Progenitor cell of endocrine pancreas (in vitro differentiated cells): ENCODE results near the gene COL4A5. TPM values are rescaled to one million over a fixed set of nuclear protein-coding genes. Genes with fewer than 3 reads are reported as not detected.

ENCODE experiments used
- DNase-seq: peaks from one replicate; pipeline ENCODE4 v3.0.0; 2021; ENCODE audit warnings: low spot score; ENCODE audit not compliant: unreplicated experiment
- H3K27ac Mint-ChIP-seq: 2 replicates; pipeline ENCODE4 v1.8.0; 2021; ENCODE audit warnings: mild to moderate bottlenecking, moderate library complexity, mixed read lengths
- H3K27me3 Mint-ChIP-seq: 2 replicates; pipeline ENCODE4 v1.8.0; 2021; ENCODE audit warnings: mixed read lengths
- H3K36me3 Mint-ChIP-seq: 2 replicates; pipeline ENCODE4 v1.8.0; 2022; ENCODE audit warnings: mixed read lengths; ENCODE audit not compliant: insufficient read depth
- H3K4me1 Mint-ChIP-seq: 2 replicates; pipeline ENCODE4 v1.8.0; 2021; ENCODE audit warnings: low read depth, mixed read lengths
- H3K4me3 Mint-ChIP-seq: 2 replicates; pipeline ENCODE4 v1.8.0; 2021; ENCODE audit warnings: low read depth, mild to moderate bottlenecking, moderate library complexity, mixed read lengths
- H3K9me3 Mint-ChIP-seq: 2 replicates; pipeline ENCODE4 v1.8.0; 2021; ENCODE audit warnings: low read depth, mixed read lengths
- CTCF ChIP-seq: fragments of 200-600 bp; sonication (generic); IDR thresholded peaks from one replicate; pipeline ENCODE4 v1.5.0; 2021; ENCODE audit warnings: antibody characterized with exemption, mild to moderate bottlenecking; ENCODE audit not compliant: unreplicated experiment
- total RNA-seq: library from RNA; stranded (reverse); gene quantifications from 2 replicates; pipeline ENCODE4 v1.2.1, GENCODE V29; 2021

The COL4A5 gene
- total RNA-seq, 1 donor from 2014 or later, result 276 TPM

- Mint-ChIP-seq H3K4me3 (no peak overlapping the region), H3K4me1 (peaks cover 1% of the 10 kb centered on the region), H3K9me3 (peaks cover 6% of the 10 kb centered on the region), H3K36me3 (peaks cover 38% of the 10 kb centered on the region), H3K27ac (no peak overlapping the region), H3K27me3 (no peaks in the 10 kb centered on the region)
- no peak for TF ChIP-seq CTCF
- DNase-seq, result no peak
Observed at GRCh38 chrX:108666101-108666500, 226.5 kb downstream of the COL4A5 start.

GRCh38 chrX:108671526-108671925, 231.9 kb downstream of the COL4A5 start:
- no peaks in the 10 kb centered on the region for H3K27me3 Mint-ChIP-seq
- H3K9me3 Mint-ChIP-seq, result no peaks in the 10 kb centered on the region
- no peak overlapping the region for H3K4me3 Mint-ChIP-seq
- H3K4me1 Mint-ChIP-seq, result peaks cover 5% of the 10 kb centered on the region
- DNase-seq, result no peak
- peak overlapping the region; percentile 2 for H3K27ac Mint-ChIP-seq
- peaks cover 24% of the 10 kb centered on the region for H3K36me3 Mint-ChIP-seq
- TF ChIP-seq CTCF, result no peak

GRCh38 chrX:108696690-108697089, 257.1 kb downstream of the COL4A5 start:
- no peaks in the 10 kb centered on the region for H3K27me3 Mint-ChIP-seq
- H3K27ac Mint-ChIP-seq, result no peak overlapping the region
- no peaks in the 10 kb centered on the region for H3K9me3 Mint-ChIP-seq
- H3K36me3 Mint-ChIP-seq, result peaks cover 4% of the 10 kb centered on the region
- no peak overlapping the region for H3K4me3 Mint-ChIP-seq
- DNase-seq, result no peak
- H3K4me1 Mint-ChIP-seq, result peaks cover 2% of the 10 kb centered on the region
- TF ChIP-seq CTCF, result no peak

- no peaks in the 10 kb centered on the region for H3K9me3 Mint-ChIP-seq
- TF ChIP-seq CTCF, result peak; percentile 59
- DNase-seq, result no peak
- no peak overlapping the region for H3K27ac Mint-ChIP-seq
- peaks cover 2% of the 10 kb centered on the region for H3K36me3 Mint-ChIP-seq
- no peak overlapping the region for H3K4me3 Mint-ChIP-seq
- H3K27me3 Mint-ChIP-seq, result no peaks in the 10 kb centered on the region
- peaks cover 7% of the 10 kb centered on the region for H3K4me1 Mint-ChIP-seq
Observed at GRCh38 chrX:108699368-108699767, 259.7 kb downstream of the COL4A5 start.

- Mint-ChIP-seq H3K27ac (no peak overlapping the region), H3K27me3 (no peaks in the 10 kb centered on the region), H3K36me3 (peaks cover 2% of the 10 kb centered on the region), H3K9me3 (no peaks in the 10 kb centered on the region), H3K4me3 (no peak overlapping the region), H3K4me1 (peaks cover 8% of the 10 kb centered on the region)
- TF ChIP-seq CTCF, result no peak
- no peak for DNase-seq
Observed at GRCh38 chrX:108701633-108702032, 262.0 kb downstream of the COL4A5 start.
